IPS DF 4.7 (cell line): ENCODE measurements around the gene RPH3AL.
"Not testable (repeated sequence)": the region's sequence is repeated elsewhere in the genome, so short reads cannot be mapped to it uniquely, and the experiment has no call there.

Experiments used
- DNase-seq: peaks from one replicate; pipeline ENCODE4 v3.0.0-alpha.2; 2013; ENCODE audit warnings: low spot score; ENCODE audit errors: extremely low read depth

The RPH3AL gene

GRCh38 chr17:379531-380465 is 27.2 kb upstream of the RPH3AL start:
- DNase-seq = no peak

GRCh38 chr17:378068-378467 is 25.5 kb upstream of the RPH3AL start:
- no peak for DNase-seq

- no peak for DNase-seq
Observed at GRCh38 chr17:376936-377863, 24.6 kb upstream of the RPH3AL start.

GRCh38 chr17:373613-374230 is 21.1 kb upstream of the RPH3AL start:
- DNase-seq = no peak

GRCh38 chr17:372157-373152 is 19.8 kb upstream of the RPH3AL start:
- no peak for DNase-seq

GRCh38 chr17:371583-371982 is 19.0 kb upstream of the RPH3AL start:
- no peak for DNase-seq

GRCh38 chr17:367656-368055 is 15.0 kb upstream of the RPH3AL start:
- not testable (repeated sequence) for DNase-seq

GRCh38 chr17:366657-367615 is 14.3 kb upstream of the RPH3AL start:
- not testable (repeated sequence) for DNase-seq

GRCh38 chr17:364766-365165 is 12.2 kb upstream of the RPH3AL start:
- no peak for DNase-seq

GRCh38 chr17:364308-364707 is 11.7 kb upstream of the RPH3AL start:
- no peak for DNase-seq

GRCh38 chr17:362721-363120 is 10.1 kb upstream of the RPH3AL start:
- no peak for DNase-seq

GRCh38 chr17:360092-360750 is 7.6 kb upstream of the RPH3AL start:
- DNase-seq = no peak

GRCh38 chr17:358491-359151 is 6.0 kb upstream of the RPH3AL start:
- DNase-seq = no peak

- no peak for DNase-seq
Observed at GRCh38 chr17:357644-358043, 5.0 kb upstream of the RPH3AL start.

- DNase-seq = no peak
Observed at GRCh38 chr17:356671-357434, 4.2 kb upstream of the RPH3AL start.

- no peak for DNase-seq
Observed at GRCh38 chr17:354651-355556, 2.3 kb upstream of the RPH3AL start.
